ENCODE measurements around the gene PHF3. TPM values are rescaled to one million over a fixed set of nuclear protein-coding genes. Genes with fewer than 3 reads are reported as not detected.

PHF3 gene, protein sequence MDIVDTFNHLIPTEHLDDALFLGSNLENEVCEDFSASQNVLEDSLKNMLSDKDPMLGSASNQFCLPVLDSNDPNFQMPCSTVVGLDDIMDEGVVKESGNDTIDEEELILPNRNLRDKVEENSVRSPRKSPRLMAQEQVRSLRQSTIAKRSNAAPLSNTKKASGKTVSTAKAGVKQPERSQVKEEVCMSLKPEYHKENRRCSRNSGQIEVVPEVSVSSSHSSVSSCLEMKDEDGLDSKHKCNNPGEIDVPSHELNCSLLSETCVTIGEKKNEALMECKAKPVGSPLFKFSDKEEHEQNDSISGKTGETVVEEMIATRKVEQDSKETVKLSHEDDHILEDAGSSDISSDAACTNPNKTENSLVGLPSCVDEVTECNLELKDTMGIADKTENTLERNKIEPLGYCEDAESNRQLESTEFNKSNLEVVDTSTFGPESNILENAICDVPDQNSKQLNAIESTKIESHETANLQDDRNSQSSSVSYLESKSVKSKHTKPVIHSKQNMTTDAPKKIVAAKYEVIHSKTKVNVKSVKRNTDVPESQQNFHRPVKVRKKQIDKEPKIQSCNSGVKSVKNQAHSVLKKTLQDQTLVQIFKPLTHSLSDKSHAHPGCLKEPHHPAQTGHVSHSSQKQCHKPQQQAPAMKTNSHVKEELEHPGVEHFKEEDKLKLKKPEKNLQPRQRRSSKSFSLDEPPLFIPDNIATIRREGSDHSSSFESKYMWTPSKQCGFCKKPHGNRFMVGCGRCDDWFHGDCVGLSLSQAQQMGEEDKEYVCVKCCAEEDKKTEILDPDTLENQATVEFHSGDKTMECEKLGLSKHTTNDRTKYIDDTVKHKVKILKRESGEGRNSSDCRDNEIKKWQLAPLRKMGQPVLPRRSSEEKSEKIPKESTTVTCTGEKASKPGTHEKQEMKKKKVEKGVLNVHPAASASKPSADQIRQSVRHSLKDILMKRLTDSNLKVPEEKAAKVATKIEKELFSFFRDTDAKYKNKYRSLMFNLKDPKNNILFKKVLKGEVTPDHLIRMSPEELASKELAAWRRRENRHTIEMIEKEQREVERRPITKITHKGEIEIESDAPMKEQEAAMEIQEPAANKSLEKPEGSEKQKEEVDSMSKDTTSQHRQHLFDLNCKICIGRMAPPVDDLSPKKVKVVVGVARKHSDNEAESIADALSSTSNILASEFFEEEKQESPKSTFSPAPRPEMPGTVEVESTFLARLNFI (N-terminal part only)
- total RNA-seq (10 to 100 TPM; 25.8 to 46.3 (median 41.0) TPM), polyA plus RNA-seq (1 to 10 TPM; 4.3 to 9.0 TPM)
- long read RNA-seq, donor 1, full-length matches to known transcripts, result 5 of 35 reads
- long read RNA-seq, donor 1, partial matches to known transcripts, result 21 of 35 reads
- long read RNA-seq, donor 1, other reads (novel, unspliced or antisense), result 9 of 35 reads
- long read RNA-seq, donor 2, full-length matches to known transcripts, result 5 of 33 reads
- long read RNA-seq, donor 2, partial matches to known transcripts, result 16 of 33 reads
- long read RNA-seq, donor 2, other reads (novel, unspliced or antisense), result 12 of 33 reads
- long read RNA-seq, donor 3, partial matches to known transcripts, result 61 of 69 reads
- long read RNA-seq, donor 3, other reads (novel, unspliced or antisense), result 8 of 69 reads

DNA sequence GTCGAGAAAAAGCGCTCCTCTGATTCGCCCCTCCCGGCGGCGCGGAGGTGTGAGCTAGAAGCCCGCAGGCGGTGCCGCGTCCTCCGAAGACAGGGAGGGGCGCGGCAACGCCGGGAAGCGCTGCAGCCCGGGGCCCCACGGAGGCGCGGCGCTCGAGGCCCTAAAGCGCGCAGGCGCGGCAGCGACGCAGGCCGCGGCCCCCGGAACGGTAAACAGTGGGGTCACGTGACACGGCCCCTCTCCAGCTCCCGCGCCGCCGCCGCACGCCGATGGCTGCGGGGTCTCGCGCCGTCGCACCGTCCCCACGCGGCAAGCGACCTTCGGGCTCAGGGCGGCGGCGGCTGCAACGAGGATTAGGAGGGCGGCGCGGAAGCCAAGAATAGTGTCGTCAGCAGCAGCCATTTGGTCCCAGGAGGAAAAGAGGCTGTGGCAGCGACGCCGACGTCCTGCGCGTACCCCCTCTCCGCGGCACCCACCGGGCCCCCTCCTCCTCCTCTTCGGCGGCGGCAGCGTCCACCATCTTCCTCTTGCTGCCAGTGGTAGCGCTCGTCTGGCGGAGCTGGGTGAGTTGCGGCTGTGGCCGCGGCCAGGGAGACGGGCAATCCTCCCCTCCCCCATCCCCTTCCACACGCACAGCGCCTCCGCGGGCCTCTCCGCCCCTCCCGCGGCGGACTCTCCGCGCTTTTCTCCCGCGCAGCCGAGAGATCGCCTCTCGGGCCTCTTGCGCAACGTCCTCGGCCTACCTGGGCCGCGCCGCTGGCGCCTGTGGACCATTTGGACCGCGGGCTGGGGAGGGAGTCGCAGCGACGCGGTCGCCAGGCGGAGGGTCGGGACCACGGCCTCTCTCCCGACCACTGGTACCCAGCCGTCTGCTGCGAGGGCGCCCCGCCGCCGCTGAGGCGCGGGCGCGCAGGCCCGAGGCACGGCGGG is at the start of gene PHF3:
Gene PHF3 (plus strand): TSS at position 215 of the 930 bp plus-strand sequence. CDS start 10,750 bp downstream, outside the sequence.
- no peaks in the 10 kb centered on the region for H3K27me3 ChIP-seq
- ATAC-seq, result peak; percentile 95 to 99 (median 96)
- peak within 1 kb of the TSS; percentile 87 to 99 (median 96) for H3K27ac ChIP-seq
- TF ChIP-seq, protein P1, sequence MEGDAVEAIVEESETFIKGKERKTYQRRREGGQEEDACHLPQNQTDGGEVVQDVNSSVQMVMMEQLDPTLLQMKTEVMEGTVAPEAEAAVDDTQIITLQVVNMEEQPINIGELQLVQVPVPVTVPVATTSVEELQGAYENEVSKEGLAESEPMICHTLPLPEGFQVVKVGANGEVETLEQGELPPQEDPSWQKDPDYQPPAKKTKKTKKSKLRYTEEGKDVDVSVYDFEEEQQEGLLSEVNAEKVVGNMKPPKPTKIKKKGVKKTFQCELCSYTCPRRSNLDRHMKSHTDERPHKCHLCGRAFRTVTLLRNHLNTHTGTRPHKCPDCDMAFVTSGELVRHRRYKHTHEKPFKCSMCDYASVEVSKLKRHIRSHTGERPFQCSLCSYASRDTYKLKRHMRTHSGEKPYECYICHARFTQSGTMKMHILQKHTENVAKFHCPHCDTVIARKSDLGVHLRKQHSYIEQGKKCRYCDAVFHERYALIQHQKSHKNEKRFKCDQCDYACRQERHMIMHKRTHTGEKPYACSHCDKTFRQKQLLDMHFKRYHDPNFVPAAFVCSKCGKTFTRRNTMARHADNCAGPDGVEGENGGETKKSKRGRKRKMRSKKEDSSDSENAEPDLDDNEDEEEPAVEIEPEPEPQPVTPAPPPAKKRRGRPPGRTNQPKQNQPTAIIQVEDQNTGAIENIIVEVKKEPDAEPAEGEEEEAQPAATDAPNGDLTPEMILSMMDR (IDR thresholded peaks at IDR 0.05), result peak in 4 of 9 donors; percentile 3 to 39 (median 22)
- H3K36me3 ChIP-seq, result no peaks in the 10 kb centered on the region
- intact Hi-C loops (cut with DNase I), result loop anchor here in 7 of 10 donors (1.0 to 10.0 kb wide), 7 partner anchors 41 to 64 kb away; partner anchors contain the start of genes LOC128125822 (in 5 of the 7) and PTP4A1 (in 5 of the 7)
- DNase-seq, result peak; percentile 88 to 91
- H3K9me3 ChIP-seq, result no peaks in the 10 kb centered on the region
- H3K4me3 ChIP-seq, result peak within 1 kb of the TSS; percentile 79 to 97 (median 88)
- H3K4me1 ChIP-seq, result peaks cover 3 to 47% (median 45%) of the 10 kb centered on the region in 9 donors
- 0% methylated on average over 119 to 126 of the region's 126 CpGs for WGBS, 2 donors

DNA sequence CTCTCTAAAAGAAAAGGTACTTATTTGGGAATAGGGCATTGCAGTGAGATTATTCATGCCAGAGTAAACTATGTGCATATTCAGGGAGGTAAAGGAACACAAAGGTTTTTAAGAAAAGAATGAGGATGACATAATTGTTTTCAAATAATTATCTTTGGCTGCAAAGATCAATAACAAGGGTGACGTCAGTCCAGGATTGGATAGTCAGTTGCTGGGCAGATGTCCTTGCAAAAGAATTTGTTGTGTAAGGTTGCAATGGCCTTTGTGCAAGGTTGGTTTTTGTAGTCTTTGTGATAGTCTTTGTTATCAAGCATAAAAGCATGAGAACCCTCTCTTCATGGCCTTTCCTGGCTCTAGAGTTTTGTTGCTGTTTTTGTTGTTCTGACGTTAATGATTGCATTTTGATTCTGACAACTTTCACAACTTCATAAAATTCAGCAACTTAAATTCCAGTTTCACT is 45.6 kb upstream of the PHF3 start:
- no peak overlapping the region for H3K4me3 ChIP-seq
- ATAC-seq (no peak), DNase-seq (no peak)
- H3K4me1 ChIP-seq, result no peaks in the 10 kb centered on the region
- 64 to 70% methylated on average over 2 of the region's 2 CpGs for WGBS, 2 donors
- intact Hi-C loops (cut with DNase I), result loop anchor here in 4 of 10 donors (10.0 kb wide), 1 partner anchor 235 kb away; no protein-coding TSS in a partner anchor
- H3K27ac ChIP-seq, result no peak overlapping the region
- TF ChIP-seq, protein P1 (IDR thresholded peaks at IDR 0.05), result no peak
- H3K36me3 ChIP-seq, result no peaks in the 10 kb centered on the region
- H3K27me3 ChIP-seq, result no peaks in the 10 kb centered on the region
- H3K9me3 ChIP-seq, result no peaks in the 10 kb centered on the region

DNA sequence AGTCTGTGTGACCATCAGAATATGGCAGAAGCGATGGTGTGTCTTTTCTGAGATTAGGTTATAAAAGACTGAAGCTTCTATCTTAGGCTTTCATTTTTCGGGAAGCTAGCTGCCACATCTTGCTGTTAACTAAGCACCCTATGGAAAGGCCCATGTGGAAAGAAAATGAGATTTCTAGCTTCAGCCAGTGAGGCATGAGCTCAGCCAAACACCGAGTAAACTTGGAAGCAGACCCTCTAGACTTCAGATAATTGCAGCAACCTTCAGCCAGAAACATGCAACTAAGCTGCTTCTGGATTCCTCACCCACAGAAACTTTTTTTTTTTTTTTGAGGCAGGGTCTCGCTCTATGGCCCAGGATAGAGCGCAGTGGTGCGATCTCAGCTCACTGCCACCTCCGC is 42.7 kb upstream of the PHF3 start:
- Histone ChIP-seq H3K9me3 (no peaks in the 10 kb centered on the region), H3K27ac (no peak overlapping the region), H3K36me3 (no peaks in the 10 kb centered on the region), H3K27me3 (peaks cover 0 to 8% (median 0%) of the 10 kb centered on the region in 7 donors), H3K4me3 (no peak overlapping the region), H3K4me1 (peaks cover 0 to 3% (median under 1%) of the 10 kb centered on the region in 9 donors)
- 92 to 93% methylated on average over 7 of the region's 7 CpGs for WGBS, 2 donors
- intact Hi-C loops (cut with DNase I), result loop anchor here in 3 of 10 donors (10.0 kb wide), 1 partner anchor 238 kb away; no protein-coding TSS in a partner anchor
- ATAC-seq (no peak), DNase-seq (no peak)
- TF ChIP-seq, protein P1 (IDR thresholded peaks at IDR 0.05), result no peak
